Measurements from ENCODE around the gene MRPL49.

GRCh38 chr11:65121865-65122696, at the start of gene MRPL49, which contains the start of gene FAU:
- TF ChIP-seq CTCF (conservative IDR thresholded peaks at IDR 0.05; ENCODE audit: low read depth, low read length) (no peak), EZH2 (IDR thresholded peaks at IDR 0.05; ENCODE audit: borderline replicate concordance, low read depth, low read length, poor library complexity, severe bottlenecking) (no peak)

Data from A673 (cell line).